ENCODE measurements around the gene KIAA0232.

The KIAA0232 gene

DNA sequence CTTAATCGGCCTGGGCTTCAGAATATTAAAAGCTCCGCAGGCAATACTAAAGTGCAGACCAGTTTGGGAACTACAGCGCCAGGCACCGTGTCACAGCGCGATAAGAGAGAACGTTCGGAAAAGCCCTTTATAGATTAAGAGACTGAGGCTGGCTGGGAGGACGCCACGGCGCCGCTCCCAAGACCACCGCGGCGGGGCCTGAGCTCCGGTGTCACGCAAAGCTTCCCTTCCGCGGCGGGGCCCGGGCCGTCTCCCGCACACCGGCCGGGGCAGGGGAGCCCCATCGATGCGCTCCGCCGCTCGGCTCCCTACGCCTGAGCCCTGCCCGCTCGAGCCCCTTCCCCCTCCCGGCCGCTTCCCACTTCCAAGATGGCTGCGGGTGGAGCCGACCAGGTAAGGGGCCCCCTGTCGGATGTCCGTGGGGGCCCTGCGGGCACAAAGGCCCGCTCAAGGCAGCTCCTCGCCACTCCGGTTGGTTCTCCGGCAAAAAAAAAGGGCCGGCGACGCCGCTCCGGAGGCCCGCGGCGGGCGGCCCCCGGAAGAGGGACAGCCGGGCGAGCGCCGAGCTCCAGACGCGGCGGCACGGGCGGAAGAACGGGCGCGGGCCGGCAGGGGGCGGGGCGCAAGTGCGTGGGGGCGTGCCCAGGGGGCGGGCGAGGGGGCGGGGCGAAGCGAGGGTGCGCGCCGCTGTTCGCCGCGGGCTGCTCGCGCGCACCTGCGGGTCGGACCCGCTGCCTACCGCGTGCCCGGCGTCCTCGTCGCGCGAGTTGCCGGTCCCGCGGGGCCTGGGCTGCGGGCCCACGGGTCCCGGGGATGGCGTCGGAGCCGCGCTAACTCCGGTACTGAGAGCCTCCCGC, 126.8 kb downstream of the KIAA0232 start, which contains the start of gene TBC1D14:
TBC1D14 (plus strand) TSS at position 714 of the 857 bp plus-strand sequence. CDS start 13,564 bp downstream, outside the sequence.
- TF ChIP-seq, protein P1, sequence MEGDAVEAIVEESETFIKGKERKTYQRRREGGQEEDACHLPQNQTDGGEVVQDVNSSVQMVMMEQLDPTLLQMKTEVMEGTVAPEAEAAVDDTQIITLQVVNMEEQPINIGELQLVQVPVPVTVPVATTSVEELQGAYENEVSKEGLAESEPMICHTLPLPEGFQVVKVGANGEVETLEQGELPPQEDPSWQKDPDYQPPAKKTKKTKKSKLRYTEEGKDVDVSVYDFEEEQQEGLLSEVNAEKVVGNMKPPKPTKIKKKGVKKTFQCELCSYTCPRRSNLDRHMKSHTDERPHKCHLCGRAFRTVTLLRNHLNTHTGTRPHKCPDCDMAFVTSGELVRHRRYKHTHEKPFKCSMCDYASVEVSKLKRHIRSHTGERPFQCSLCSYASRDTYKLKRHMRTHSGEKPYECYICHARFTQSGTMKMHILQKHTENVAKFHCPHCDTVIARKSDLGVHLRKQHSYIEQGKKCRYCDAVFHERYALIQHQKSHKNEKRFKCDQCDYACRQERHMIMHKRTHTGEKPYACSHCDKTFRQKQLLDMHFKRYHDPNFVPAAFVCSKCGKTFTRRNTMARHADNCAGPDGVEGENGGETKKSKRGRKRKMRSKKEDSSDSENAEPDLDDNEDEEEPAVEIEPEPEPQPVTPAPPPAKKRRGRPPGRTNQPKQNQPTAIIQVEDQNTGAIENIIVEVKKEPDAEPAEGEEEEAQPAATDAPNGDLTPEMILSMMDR (IDR thresholded peaks at IDR 0.05; ENCODE audit: low read depth, low read length): peak; percentile 27
- TF ChIP-seq EZH2phosphoT487 (IDR thresholded peaks at IDR 0.05; ENCODE audit: low read depth): no peak
- H2AFZ ChIP-seq (ENCODE audit: low read depth, low read length): peak within 1 kb of the TSS; percentile 84; the same call in 1 of the 2 replicates
- peak within 1 kb of the TSS; percentile 100 for H3K4me2 ChIP-seq (ENCODE audit: low read length)
- H3K36me3 ChIP-seq (replicated peaks; ENCODE audit: low read depth, low read length): no peaks in the 10 kb centered on the region
- no peaks in the 10 kb centered on the region for H3K9me3 ChIP-seq (ENCODE audit: insufficient read depth, low read length)
- H3K4me3 ChIP-seq (ENCODE audit: low read length): peak within 1 kb of the TSS; percentile 93
- peak within 1 kb of the TSS; percentile 73 for H3K9ac ChIP-seq (ENCODE audit: low read length)
- peak within 1 kb of the TSS; percentile 74 for H3K27ac ChIP-seq (ENCODE audit: low read length)
- peaks cover 23% of the 10 kb centered on the region for H3K79me2 ChIP-seq (ENCODE audit: low read length)
- peaks cover 5% of the 10 kb centered on the region; the same call in 1 of the 2 replicates for H4K20me1 ChIP-seq (ENCODE audit: insufficient read depth, low read length)
- H3K27me3 ChIP-seq (ENCODE audit: low read depth, low read length): no peaks in the 10 kb centered on the region; the same call in 1 of the 2 replicates
- H3K4me1 ChIP-seq (ENCODE audit: low read length): peaks cover 19% of the 10 kb centered on the region

DNA sequence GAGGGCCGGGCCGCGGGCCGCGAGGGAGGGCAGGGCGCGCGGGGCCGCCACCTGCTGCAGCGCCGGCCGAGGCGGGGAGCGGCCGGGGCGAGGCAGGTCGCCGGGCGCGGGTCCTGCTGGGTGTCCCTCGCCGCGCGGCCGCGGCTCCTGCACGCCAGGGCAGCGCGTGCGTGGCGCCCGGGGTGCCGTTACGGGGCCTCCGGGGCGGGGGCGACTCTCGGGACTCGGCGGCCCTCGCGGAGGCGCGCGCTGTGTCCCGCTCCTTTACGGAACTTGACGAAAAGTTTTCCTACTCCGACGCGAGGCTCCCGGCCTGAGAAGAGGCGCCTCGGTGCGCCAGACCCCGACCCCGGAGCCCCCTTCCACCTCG, 127.4 kb downstream of the KIAA0232 start:
- no peak overlapping the region for H3K27ac ChIP-seq (ENCODE audit: low read length)
- no peaks in the 10 kb centered on the region for H3K36me3 ChIP-seq (replicated peaks; ENCODE audit: low read depth, low read length)

DNA sequence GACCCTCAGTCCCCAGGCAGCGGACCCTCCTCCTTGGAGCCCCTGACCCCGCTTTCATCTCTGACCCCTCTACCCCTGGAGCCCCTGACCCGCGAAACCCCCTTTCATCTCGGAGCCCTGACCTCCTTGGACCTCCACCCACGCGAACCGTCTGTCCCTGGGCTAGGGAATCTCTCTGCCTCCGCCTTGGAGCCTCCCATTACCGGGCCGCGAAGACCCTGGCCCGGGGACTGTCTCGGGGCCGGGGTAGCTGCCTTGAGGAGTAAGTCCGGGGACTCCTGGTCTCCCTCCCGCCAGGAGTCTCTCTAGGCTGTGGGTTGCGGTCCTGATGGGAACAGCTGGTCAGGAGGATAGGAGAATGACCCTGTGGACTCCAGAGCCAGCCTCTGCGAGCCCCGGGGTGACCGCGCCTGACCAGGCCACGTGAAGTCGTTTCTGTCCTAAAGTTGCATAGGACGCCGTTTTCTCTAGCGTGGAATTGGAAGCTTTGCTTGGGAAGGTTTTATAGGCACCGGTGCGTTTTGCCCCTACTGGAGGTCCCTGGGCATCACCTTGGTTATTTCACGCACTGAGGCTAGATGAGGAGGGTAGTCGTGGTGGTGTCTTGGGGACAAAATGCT, 127.9 kb downstream of the KIAA0232 start:
- Histone ChIP-seq H3K9me3 (ENCODE audit: insufficient read depth, low read length) (no peaks in the 10 kb centered on the region), H3K27me3 (ENCODE audit: low read depth, low read length) (no peaks in the 10 kb centered on the region; the same call in 1 of the 2 replicates), H3K9ac (ENCODE audit: low read length) (peak overlapping the region; percentile 73), H2AFZ (ENCODE audit: low read depth, low read length) (no peak overlapping the region), H3K27ac (ENCODE audit: low read length) (no peak overlapping the region), H3K4me1 (ENCODE audit: low read length) (peaks cover 19% of the 10 kb centered on the region), H3K79me2 (ENCODE audit: low read length) (peaks cover 28% of the 10 kb centered on the region), H3K36me3 (replicated peaks; ENCODE audit: low read depth, low read length) (no peaks in the 10 kb centered on the region), H4K20me1 (ENCODE audit: insufficient read depth, low read length) (peaks cover 10% of the 10 kb centered on the region; the same call in 1 of the 2 replicates), H3K4me3 (ENCODE audit: low read length) (peak overlapping the region; percentile 93), H3K4me2 (ENCODE audit: low read length) (peak overlapping the region; percentile 100)
- TF ChIP-seq, protein P1 (IDR thresholded peaks at IDR 0.05; ENCODE audit: low read depth, low read length): no peak
- TF ChIP-seq EZH2phosphoT487 (IDR thresholded peaks at IDR 0.05; ENCODE audit: low read depth): no peak

More for the DNA sequence above, 127.4 kb downstream of the KIAA0232 start:
- peak overlapping the region; percentile 73 for H3K9ac ChIP-seq (ENCODE audit: low read length)
- no peaks in the 10 kb centered on the region for H3K9me3 ChIP-seq (ENCODE audit: insufficient read depth, low read length)
- no peaks in the 10 kb centered on the region; the same call in 1 of the 2 replicates for H3K27me3 ChIP-seq (ENCODE audit: low read depth, low read length)
- H3K4me2 ChIP-seq (ENCODE audit: low read length): peak overlapping the region; percentile 100
- no peak overlapping the region for H2AFZ ChIP-seq (ENCODE audit: low read depth, low read length)
- H4K20me1 ChIP-seq (ENCODE audit: insufficient read depth, low read length): peaks cover 5% of the 10 kb centered on the region; the same call in 1 of the 2 replicates
- TF ChIP-seq, protein P1 (IDR thresholded peaks at IDR 0.05; ENCODE audit: low read depth, low read length): no peak
- TF ChIP-seq EZH2phosphoT487 (IDR thresholded peaks at IDR 0.05; ENCODE audit: low read depth): no peak
- H3K4me1 ChIP-seq (ENCODE audit: low read length): peaks cover 19% of the 10 kb centered on the region
- H3K79me2 ChIP-seq (ENCODE audit: low read length): peaks cover 23% of the 10 kb centered on the region
- peak overlapping the region; percentile 93 for H3K4me3 ChIP-seq (ENCODE audit: low read length)

Data from OCI-LY3 (cell line).